Dendritic cell treated with granulocyte-macrophage colony-stimulating factor and Interleukin-4, amounts not matched to agents 40 ng/mL and 50 ng/mL, for 4 days (primary cell): ENCODE results near the gene CBL.

Experiments used
- H3K27ac Mint-ChIP-seq: one replicate; pipeline ENCODE4 v1.8.0; 2022; ENCODE audit warnings: mild to moderate bottlenecking, mixed read lengths
- H3K27me3 Mint-ChIP-seq: one replicate; pipeline ENCODE4 v1.8.0; 2022; ENCODE audit warnings: mild to moderate bottlenecking, mixed read lengths
- H3K36me3 Mint-ChIP-seq: one replicate; pipeline ENCODE4 v1.8.0; 2022; ENCODE audit warnings: low read depth, mixed read lengths
- H3K4me1 Mint-ChIP-seq: one replicate; pipeline ENCODE4 v1.8.0; 2022; ENCODE audit warnings: low read depth, mixed read lengths
- H3K4me3 Mint-ChIP-seq: one replicate; pipeline ENCODE4 v1.8.0; 2022; ENCODE audit warnings: mild to moderate bottlenecking, moderate library complexity, mixed read lengths
- H3K9me3 Mint-ChIP-seq: one replicate; pipeline ENCODE4 v1.8.0; 2022; ENCODE audit warnings: mixed read lengths
- intact Hi-C: fragments of 100-400 bp; cut with micrococcal nuclease; formaldehyde crosslinking; loops from one replicate; pipeline ENCODE4 v1.15.0; 2022

The CBL gene

GRCh38 chr11:119248750-119249670 is 42.9 kb downstream of the CBL start:
- intact Hi-C loops: no loop called here
- no peak overlapping the region for H3K4me3 Mint-ChIP-seq
- H3K9me3 Mint-ChIP-seq: no peaks in the 10 kb centered on the region
- peaks cover 5% of the 10 kb centered on the region for H3K4me1 Mint-ChIP-seq
- peaks cover 66% of the 10 kb centered on the region for H3K36me3 Mint-ChIP-seq
- H3K27me3 Mint-ChIP-seq: no peaks in the 10 kb centered on the region
- no peak overlapping the region for H3K27ac Mint-ChIP-seq

GRCh38 chr11:119249671-119250010 is 43.5 kb downstream of the CBL start:
- Mint-ChIP-seq H3K9me3 (no peaks in the 10 kb centered on the region), H3K27ac (no peak overlapping the region), H3K27me3 (no peaks in the 10 kb centered on the region), H3K36me3 (peaks cover 65% of the 10 kb centered on the region), H3K4me3 (no peak overlapping the region), H3K4me1 (peaks cover 5% of the 10 kb centered on the region)
- intact Hi-C loops: no loop called here

- Mint-ChIP-seq H3K27me3 (no peaks in the 10 kb centered on the region), H3K36me3 (peaks cover 58% of the 10 kb centered on the region), H3K4me1 (peaks cover 5% of the 10 kb centered on the region), H3K9me3 (no peaks in the 10 kb centered on the region), H3K4me3 (no peak overlapping the region), H3K27ac (no peak overlapping the region)
- intact Hi-C loops: no loop called here
Observed at GRCh38 chr11:119251114-119251513, 45.0 kb downstream of the CBL start.

DNA sequence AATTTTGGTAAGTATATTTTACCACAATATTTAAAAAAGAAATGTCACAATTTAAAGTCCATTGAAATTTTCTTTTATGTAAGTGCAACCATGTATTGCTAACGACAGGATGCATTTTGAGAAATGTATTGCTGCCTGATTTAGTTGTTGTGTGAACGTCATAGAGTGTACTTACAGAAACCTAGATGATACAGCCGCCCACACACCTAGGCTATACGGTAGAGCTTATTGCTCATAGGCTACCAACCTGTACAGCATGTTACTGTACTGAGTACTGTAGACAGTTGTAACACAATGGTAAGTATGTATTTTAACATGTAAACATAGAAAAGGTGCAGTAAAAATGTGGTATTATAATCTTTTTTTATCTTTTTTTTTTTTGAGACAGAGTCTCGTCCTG is 48.1 kb downstream of the CBL start:
- Mint-ChIP-seq H3K9me3 (no peaks in the 10 kb centered on the region), H3K4me3 (no peak overlapping the region), H3K27ac (no peak overlapping the region), H3K4me1 (peaks cover 30% of the 10 kb centered on the region), H3K36me3 (peaks cover 58% of the 10 kb centered on the region), H3K27me3 (no peaks in the 10 kb centered on the region)
- intact Hi-C loops: no loop called here

- intact Hi-C loops: no loop called here
- Mint-ChIP-seq H3K4me3 (no peak overlapping the region), H3K4me1 (peaks cover 26% of the 10 kb centered on the region)
Observed at GRCh38 chr11:119258180-119258579, 52.0 kb downstream of the CBL start.

GRCh38 chr11:119258983-119259382 is 52.8 kb downstream of the CBL start:
- no peak overlapping the region for H3K4me3 Mint-ChIP-seq
- intact Hi-C loops: no loop called here
- no peaks in the 10 kb centered on the region for H3K27me3 Mint-ChIP-seq
- H3K27ac Mint-ChIP-seq: no peak overlapping the region
- H3K9me3 Mint-ChIP-seq: no peaks in the 10 kb centered on the region
- peaks cover 33% of the 10 kb centered on the region for H3K36me3 Mint-ChIP-seq
- H3K4me1 Mint-ChIP-seq: peaks cover 26% of the 10 kb centered on the region

More at GRCh38 chr11:119258180-119258579, 52.0 kb downstream of the CBL start:
- Mint-ChIP-seq H3K9me3 (no peaks in the 10 kb centered on the region), H3K27me3 (no peaks in the 10 kb centered on the region), H3K27ac (peak overlapping the region; percentile 47), H3K36me3 (peaks cover 41% of the 10 kb centered on the region)

- no peak overlapping the region for H3K27ac Mint-ChIP-seq
- intact Hi-C loops: loop anchor here (10.0 kb wide), 1 partner anchor 48 kb away; no protein-coding TSS in a partner anchor
- H3K9me3 Mint-ChIP-seq: no peaks in the 10 kb centered on the region
- H3K27me3 Mint-ChIP-seq: no peaks in the 10 kb centered on the region
- H3K4me1 Mint-ChIP-seq: peaks cover 37% of the 10 kb centered on the region
- H3K4me3 Mint-ChIP-seq: no peak overlapping the region
- H3K36me3 Mint-ChIP-seq: peaks cover 20% of the 10 kb centered on the region
Observed at GRCh38 chr11:119262668-119263351, 56.7 kb downstream of the CBL start.

DNA sequence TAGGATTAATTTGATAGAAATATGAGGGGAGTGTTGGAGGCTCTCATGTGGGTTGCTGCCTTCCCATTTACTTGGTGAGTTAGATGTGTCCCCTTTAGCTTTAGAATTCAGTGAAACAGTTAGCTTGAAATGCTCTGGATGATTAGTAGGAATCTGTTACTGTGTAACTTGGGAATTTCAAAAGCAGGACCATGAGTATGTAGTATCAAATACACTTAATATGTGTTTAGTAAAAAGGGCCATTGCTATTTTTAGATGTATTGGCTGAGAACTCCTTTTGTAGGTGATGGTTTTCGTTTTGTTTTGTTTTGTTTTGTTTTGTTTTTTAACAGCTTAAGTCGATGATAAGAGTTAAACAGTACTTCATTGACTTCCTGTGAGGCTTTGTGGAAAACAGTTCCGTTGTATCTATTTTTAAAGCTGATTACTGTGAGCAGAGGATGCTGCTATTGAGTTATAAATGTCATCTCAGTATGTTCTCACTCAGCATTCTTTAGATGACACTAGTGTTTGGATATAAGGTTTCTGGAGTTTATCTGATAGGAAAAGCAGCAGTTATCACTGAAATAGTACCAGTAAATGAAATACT is 57.3 kb downstream of the CBL start:
- peaks cover 15% of the 10 kb centered on the region for H3K36me3 Mint-ChIP-seq
- intact Hi-C loops: loop anchor here (10.0 kb wide), 1 partner anchor 49 kb away; no protein-coding TSS in a partner anchor
- H3K27ac Mint-ChIP-seq: no peak overlapping the region
- peaks cover 37% of the 10 kb centered on the region for H3K4me1 Mint-ChIP-seq
- no peaks in the 10 kb centered on the region for H3K9me3 Mint-ChIP-seq
- H3K27me3 Mint-ChIP-seq: no peaks in the 10 kb centered on the region
- no peak overlapping the region for H3K4me3 Mint-ChIP-seq

GRCh38 chr11:119266063-119266462 is 59.9 kb downstream of the CBL start:
- peaks cover 33% of the 10 kb centered on the region for H3K4me1 Mint-ChIP-seq
- no peaks in the 10 kb centered on the region for H3K27me3 Mint-ChIP-seq
- H3K4me3 Mint-ChIP-seq: no peak overlapping the region
- intact Hi-C loops: loop anchor here (10.0 kb wide), 1 partner anchor 51 kb away; no protein-coding TSS in a partner anchor
- H3K36me3 Mint-ChIP-seq: peaks cover 9% of the 10 kb centered on the region
- no peak overlapping the region for H3K27ac Mint-ChIP-seq
- H3K9me3 Mint-ChIP-seq: no peaks in the 10 kb centered on the region

DNA sequence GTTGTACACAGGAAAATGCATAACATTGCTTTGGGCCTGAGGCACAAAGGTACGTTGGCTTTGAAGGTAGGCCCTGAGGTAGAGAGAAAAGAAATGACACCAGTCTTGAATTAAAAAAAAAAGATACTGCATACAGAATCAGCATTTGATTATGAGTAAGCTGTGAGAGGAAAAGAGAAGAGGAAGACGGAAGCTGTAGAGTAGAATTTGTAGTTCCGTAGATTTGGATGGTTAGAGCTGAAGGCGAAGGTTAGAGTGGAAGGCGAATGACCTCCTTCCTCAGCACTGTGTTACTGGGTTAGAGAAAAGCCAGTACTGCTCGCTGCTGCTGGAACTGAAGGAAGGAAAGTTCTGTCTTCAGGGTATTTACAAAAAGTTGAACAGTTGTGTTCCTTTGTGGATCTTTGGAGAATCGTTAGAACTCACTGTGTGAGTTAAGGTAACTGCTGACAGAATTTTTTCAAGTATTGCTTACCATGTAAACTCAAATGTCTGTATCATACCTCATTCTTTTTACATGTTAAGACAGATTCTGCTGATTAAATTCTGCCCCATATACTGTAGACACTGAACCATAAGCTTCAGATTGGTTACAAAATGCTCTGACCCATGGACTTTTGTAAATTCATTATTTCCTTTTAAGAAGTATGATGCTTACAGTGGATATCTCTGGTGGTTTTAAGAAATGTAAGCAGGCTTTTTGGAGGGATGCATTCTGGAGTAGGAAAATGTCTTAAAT is 60.5 kb downstream of the CBL start:
- H3K4me3 Mint-ChIP-seq: no peak overlapping the region

GRCh38 chr11:119267645-119268044 is 61.5 kb downstream of the CBL start:
- H3K4me1 Mint-ChIP-seq: peaks cover 33% of the 10 kb centered on the region
- H3K4me3 Mint-ChIP-seq: no peak overlapping the region
- no peaks in the 10 kb centered on the region for H3K27me3 Mint-ChIP-seq
- peaks cover 20% of the 10 kb centered on the region for H3K36me3 Mint-ChIP-seq
- peak overlapping the region; percentile 68 for H3K27ac Mint-ChIP-seq
- intact Hi-C loops: loop anchor here (10.0 kb wide), 1 partner anchor 53 kb away; no protein-coding TSS in a partner anchor
- H3K9me3 Mint-ChIP-seq: no peaks in the 10 kb centered on the region

More for the DNA sequence above, 60.5 kb downstream of the CBL start:
- Mint-ChIP-seq H3K4me1 (peaks cover 33% of the 10 kb centered on the region), H3K27ac (no peak overlapping the region), H3K27me3 (no peaks in the 10 kb centered on the region), H3K36me3 (peaks cover 10% of the 10 kb centered on the region), H3K9me3 (no peaks in the 10 kb centered on the region)
- intact Hi-C loops: loop anchor here (10.0 kb wide), 1 partner anchor 52 kb away; no protein-coding TSS in a partner anchor

DNA sequence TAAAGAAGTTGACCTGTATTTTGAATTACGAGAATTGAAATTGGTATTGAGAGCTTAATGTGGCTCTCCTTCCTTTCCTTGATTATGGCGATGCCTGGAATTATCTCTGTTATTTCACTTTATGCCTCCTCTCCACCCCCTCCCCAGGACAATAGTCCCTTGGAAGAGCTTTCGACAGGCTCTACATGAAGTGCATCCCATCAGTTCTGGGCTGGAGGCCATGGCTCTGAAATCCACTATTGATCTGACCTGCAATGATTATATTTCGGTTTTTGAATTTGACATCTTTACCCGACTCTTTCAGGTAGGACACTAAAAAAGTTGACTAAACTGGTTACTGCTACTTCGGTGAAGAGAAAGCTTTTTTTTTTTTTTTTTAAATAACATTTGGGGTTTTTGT is 67.6 kb downstream of the CBL start:
- intact Hi-C loops: no loop called here
- peaks cover 1% of the 10 kb centered on the region for H3K4me1 Mint-ChIP-seq
- H3K9me3 Mint-ChIP-seq: no peaks in the 10 kb centered on the region
- peaks cover 68% of the 10 kb centered on the region for H3K36me3 Mint-ChIP-seq
- H3K27me3 Mint-ChIP-seq: no peaks in the 10 kb centered on the region
- no peak overlapping the region for H3K27ac Mint-ChIP-seq
- H3K4me3 Mint-ChIP-seq: no peak overlapping the region

DNA sequence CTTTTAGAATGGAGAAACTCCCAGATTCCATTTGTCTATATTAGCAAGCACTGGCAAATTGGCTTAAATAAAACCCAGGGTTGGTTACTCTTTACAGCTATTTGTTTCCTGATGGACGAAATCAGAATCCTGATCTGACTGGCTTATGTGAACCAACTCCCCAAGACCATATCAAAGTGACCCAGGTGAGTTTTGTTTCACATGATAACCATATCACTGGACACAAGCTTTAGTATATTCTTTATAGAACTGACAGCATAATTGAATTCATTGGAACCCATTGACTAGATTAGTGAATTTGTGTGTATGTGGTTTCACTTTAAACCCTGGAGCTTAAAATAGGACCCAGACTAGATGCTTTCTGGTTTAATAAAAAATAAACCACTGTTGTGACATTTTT is 71.5 kb downstream of the CBL start:
- intact Hi-C loops: no loop called here
- H3K36me3 Mint-ChIP-seq: peaks cover 96% of the 10 kb centered on the region
- H3K4me1 Mint-ChIP-seq: no peaks in the 10 kb centered on the region
- H3K4me3 Mint-ChIP-seq: no peak overlapping the region
- no peaks in the 10 kb centered on the region for H3K27me3 Mint-ChIP-seq
- H3K9me3 Mint-ChIP-seq: no peaks in the 10 kb centered on the region
- H3K27ac Mint-ChIP-seq: no peak overlapping the region
